GM12878 (cell line): ENCODE results near the gene CEP68. TPM values are rescaled to one million over a fixed set of nuclear protein-coding genes. Genes with fewer than 3 reads are reported as not detected.

Experiments
- CREB1 ChIP-seq: IDR thresholded peaks from 2 replicates; pipeline ENCODE4 v1.6.1; 2012; ENCODE audit warnings: low read depth, mild to moderate bottlenecking, inconsistent platforms
- EED ChIP-seq: sonication (generic); IDR thresholded peaks from 2 replicates; pipeline ENCODE4 v1.6.1; 2016; ENCODE audit warnings: antibody characterized with exemption, low read depth
- HDAC6 ChIP-seq: fragments of 200-600 bp; sonication (generic); IDR thresholded peaks from one replicate; pipeline ENCODE4 v1.8.0; 2017; ENCODE audit warnings: antibody characterized with exemption; ENCODE audit not compliant: unreplicated experiment
- HDGF ChIP-seq: fragments of 450-650 bp; IDR thresholded peaks from 2 replicates; pipeline ENCODE4 v1.6.1; 2016; ENCODE audit warnings: antibody characterized with exemption
- IKZF1 ChIP-seq: fragments of 450-650 bp; conservative IDR thresholded peaks from 2 replicates; pipeline ENCODE4 v1.6.1; 2017; ENCODE audit warnings: antibody characterized with exemption, mild to moderate bottlenecking
- IKZF2 ChIP-seq, 2 experiments: fragments of 450-650 bp; IDR thresholded peaks; 2 replicates each; pipeline ENCODE4 v1.6.1; 2017; ENCODE audit warnings: mild to moderate bottlenecking in 2 of 2, moderate library complexity in 2 of 2
- IRF4 ChIP-seq: IDR thresholded peaks from 2 replicates; pipeline ENCODE4 v1.6.1; 2011; ENCODE audit warnings: low read depth, low read length
- RB1 ChIP-seq: fragments of 450-650 bp; formaldehyde crosslinking; IDR thresholded peaks from 2 replicates; pipeline ENCODE4 v1.6.1; 2017; ENCODE audit warnings: mild to moderate bottlenecking, borderline replicate concordance
- RUNX3 ChIP-seq: IDR thresholded peaks from 2 replicates; pipeline ENCODE4 v1.6.1; 2012; ENCODE audit warnings: low read length, inconsistent platforms
- SMARCA5 ChIP-seq: fragments of 450-650 bp; IDR thresholded peaks from 2 replicates; pipeline ENCODE4 v1.6.1; 2017; ENCODE audit warnings: mild to moderate bottlenecking
- SP1 ChIP-seq: IDR thresholded peaks from one replicate; pipeline ENCODE4 v1.6.1; 2011; ENCODE audit warnings: low read depth, low read length
- YY1 ChIP-seq: IDR thresholded peaks from 2 replicates; pipeline ENCODE4 v1.6.1; 2011; ENCODE audit warnings: low read depth, mild to moderate bottlenecking, low read length
- ZNF24 ChIP-seq: fragments of 450-650 bp; IDR thresholded peaks from 2 replicates; pipeline ENCODE4 v1.6.1; 2017; ENCODE audit warnings: antibody characterized with exemption, mild to moderate bottlenecking
- polyA plus RNA-seq, 11 experiments: library from polyadenylated mRNA; depleted of rRNA in 4 of 11; unstranded in 6 of 11; stranded (reverse) in 5 of 11; fragments of >200 nt; fragmentation: Nextera tagmentation in 4 of 11; fragmentation: Illumina TruSeq in 1 of 11; extraction: Ambion mirVana in 4 of 11; extraction: Trizol in 1 of 11; gene quantifications; 1 replicate in 1 of 11; 2 replicates in 10 of 11; pipeline versions ENCODE4 v1.2.1 to v1.2.3, GENCODE V29; 2011 to 2016; ENCODE audit warnings: inconsistent platforms in 2 of 11, missing spikeins in 2 of 11, low read depth in 1 of 11
- total RNA-seq, 4 experiments: library from RNA; depleted of rRNA in 3 of 4; stranded (reverse); fragments of >200 nt in 3 of 4; fragmentation: Illumina TruSeq in 1 of 4; extraction: Trizol in 1 of 4; gene quantifications; 2 replicates each; pipeline versions ENCODE4 v1.2.1 to v1.2.3, GENCODE V29; 2013 to 2021
- TF ChIP-seq, protein P1 (sequence below): fragments of 150-350 bp; IDR thresholded peaks from 2 replicates; pipeline ENCODE4 v1.6.1; 2014; ENCODE audit warnings: mild to moderate bottlenecking, low read depth, low read length
- TF ChIP-seq, protein P2 (sequence below): fragments of 450-650 bp; IDR thresholded peaks from 2 replicates; pipeline ENCODE4 v1.6.1; 2014; ENCODE audit warnings: mild to moderate bottlenecking
- TF ChIP-seq, protein P3 (sequence below): fragments of 450-650 bp; IDR thresholded peaks from 2 replicates; pipeline ENCODE4 v1.6.1; 2017; ENCODE audit warnings: low read depth, mild to moderate bottlenecking, moderate library complexity
- TF ChIP-seq, protein P4 (sequence below): fragments of 450-650 bp; IDR thresholded peaks from 2 replicates; pipeline ENCODE4 v1.6.1; 2018; ENCODE audit warnings: borderline replicate concordance, mild to moderate bottlenecking; ENCODE audit not compliant: partially characterized antibody

Gene CEP68
- total and polyA plus RNA-seq, 10 of the 15 experiments (the other 5 are each of a cell fraction or from before 2014, with no cell fraction given): 1.1 to 11.1 (median 7.4) TPM

DNA sequence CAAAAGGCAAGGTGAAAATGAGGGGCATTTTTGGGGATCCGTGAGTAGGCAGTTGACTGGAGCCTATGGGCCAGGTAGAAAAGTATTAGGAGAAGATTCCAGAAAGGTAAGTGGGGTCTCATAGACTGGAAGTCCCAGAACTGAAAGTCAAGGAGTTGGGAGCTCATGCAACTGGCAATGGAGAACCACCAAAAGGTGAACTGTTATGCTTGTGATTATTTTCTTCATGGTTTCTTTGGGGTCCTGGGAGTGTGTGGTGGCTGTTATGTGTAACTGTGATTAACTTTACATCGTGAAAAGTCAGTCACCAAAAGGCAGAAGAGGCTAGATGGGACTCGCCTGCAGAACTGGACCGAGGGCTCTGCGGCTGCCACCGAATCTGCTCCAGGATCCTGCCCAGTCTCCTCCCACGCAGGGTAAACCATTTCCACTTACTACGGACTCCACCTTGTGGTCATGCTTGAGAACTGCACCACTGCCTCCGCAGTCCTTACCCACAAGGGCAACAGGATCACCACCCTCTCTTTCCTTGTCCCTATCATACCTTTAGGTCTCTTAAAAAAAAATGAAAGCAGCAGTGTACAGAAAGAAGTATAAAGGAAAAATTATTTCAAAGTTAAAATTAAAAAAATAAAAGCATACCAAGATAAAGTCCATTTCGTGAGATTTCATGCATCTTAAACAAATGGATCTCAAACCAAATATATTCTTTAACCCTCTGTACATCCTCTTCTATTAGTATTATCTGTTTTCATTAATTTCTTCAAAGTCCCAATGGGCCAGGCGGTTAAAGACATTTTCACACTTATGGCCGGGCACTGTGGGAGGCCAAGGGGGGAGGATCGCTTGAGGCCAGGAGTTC lies 15.6 kb upstream of the CEP68 start (continued):
- TF ChIP-seq, protein P1, sequence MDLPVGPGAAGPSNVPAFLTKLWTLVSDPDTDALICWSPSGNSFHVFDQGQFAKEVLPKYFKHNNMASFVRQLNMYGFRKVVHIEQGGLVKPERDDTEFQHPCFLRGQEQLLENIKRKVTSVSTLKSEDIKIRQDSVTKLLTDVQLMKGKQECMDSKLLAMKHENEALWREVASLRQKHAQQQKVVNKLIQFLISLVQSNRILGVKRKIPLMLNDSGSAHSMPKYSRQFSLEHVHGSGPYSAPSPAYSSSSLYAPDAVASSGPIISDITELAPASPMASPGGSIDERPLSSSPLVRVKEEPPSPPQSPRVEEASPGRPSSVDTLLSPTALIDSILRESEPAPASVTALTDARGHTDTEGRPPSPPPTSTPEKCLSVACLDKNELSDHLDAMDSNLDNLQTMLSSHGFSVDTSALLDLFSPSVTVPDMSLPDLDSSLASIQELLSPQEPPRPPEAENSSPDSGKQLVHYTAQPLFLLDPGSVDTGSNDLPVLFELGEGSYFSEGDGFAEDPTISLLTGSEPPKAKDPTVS: no peak
- TF ChIP-seq RUNX3 (peak; percentile 74), YY1 (peak; percentile 58; the same call in 1 of the 2 replicates), ZNF24 (peak; percentile 36; the same call in 1 of the 2 replicates), SP1 (no peak), HDAC6 (no peak), RB1 (peak; percentile 68; the same call in 1 of the 2 replicates), IKZF1 (peak; percentile 69), IKZF2 (IDR thresholded peaks at IDR 0.05) (peak; percentile 38 to 67; a peak in 2 of 4 replicates), SMARCA5 (peak; percentile 92), IRF4 (peak; percentile 56; the same call in 1 of the 2 replicates), HDGF (peak; percentile 53; the same call in 1 of the 2 replicates), EED (peak; percentile 38; the same call in 1 of the 2 replicates), CREB1 (no peak)
- TF ChIP-seq, protein P2, sequence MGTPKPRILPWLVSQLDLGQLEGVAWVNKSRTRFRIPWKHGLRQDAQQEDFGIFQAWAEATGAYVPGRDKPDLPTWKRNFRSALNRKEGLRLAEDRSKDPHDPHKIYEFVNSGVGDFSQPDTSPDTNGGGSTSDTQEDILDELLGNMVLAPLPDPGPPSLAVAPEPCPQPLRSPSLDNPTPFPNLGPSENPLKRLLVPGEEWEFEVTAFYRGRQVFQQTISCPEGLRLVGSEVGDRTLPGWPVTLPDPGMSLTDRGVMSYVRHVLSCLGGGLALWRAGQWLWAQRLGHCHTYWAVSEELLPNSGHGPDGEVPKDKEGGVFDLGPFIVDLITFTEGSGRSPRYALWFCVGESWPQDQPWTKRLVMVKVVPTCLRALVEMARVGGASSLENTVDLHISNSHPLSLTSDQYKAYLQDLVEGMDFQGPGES: no peak
- TF ChIP-seq, protein P3, sequence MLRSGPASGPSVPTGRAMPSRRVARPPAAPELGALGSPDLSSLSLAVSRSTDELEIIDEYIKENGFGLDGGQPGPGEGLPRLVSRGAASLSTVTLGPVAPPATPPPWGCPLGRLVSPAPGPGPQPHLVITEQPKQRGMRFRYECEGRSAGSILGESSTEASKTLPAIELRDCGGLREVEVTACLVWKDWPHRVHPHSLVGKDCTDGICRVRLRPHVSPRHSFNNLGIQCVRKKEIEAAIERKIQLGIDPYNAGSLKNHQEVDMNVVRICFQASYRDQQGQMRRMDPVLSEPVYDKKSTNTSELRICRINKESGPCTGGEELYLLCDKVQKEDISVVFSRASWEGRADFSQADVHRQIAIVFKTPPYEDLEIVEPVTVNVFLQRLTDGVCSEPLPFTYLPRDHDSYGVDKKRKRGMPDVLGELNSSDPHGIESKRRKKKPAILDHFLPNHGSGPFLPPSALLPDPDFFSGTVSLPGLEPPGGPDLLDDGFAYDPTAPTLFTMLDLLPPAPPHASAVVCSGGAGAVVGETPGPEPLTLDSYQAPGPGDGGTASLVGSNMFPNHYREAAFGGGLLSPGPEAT: 0 out of 2 replicates have a peak, but pooled peaks have one; percentile 29
- TF ChIP-seq, protein P4, sequence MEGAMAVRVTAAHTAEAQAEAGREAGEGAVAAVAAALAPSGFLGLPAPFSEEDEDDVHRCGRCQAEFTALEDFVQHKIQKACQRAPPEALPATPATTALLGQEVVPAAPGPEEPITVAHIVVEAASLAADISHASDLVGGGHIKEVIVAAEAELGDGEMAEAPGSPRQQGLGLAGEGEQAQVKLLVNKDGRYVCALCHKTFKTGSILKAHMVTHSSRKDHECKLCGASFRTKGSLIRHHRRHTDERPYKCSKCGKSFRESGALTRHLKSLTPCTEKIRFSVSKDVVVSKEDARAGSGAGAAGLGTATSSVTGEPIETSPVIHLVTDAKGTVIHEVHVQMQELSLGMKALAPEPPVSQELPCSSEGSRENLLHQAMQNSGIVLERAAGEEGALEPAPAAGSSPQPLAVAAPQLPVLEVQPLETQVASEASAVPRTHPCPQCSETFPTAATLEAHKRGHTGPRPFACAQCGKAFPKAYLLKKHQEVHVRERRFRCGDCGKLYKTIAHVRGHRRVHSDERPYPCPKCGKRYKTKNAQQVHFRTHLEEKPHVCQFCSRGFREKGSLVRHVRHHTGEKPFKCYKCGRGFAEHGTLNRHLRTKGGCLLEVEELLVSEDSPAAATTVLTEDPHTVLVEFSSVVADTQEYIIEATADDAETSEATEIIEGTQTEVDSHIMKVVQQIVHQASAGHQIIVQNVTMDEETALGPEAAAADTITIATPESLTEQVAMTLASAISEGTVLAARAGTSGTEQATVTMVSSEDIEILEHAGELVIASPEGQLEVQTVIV: no peak
